Measurements from ENCODE around the gene TESPA1.

TESPA1 gene

DNA sequence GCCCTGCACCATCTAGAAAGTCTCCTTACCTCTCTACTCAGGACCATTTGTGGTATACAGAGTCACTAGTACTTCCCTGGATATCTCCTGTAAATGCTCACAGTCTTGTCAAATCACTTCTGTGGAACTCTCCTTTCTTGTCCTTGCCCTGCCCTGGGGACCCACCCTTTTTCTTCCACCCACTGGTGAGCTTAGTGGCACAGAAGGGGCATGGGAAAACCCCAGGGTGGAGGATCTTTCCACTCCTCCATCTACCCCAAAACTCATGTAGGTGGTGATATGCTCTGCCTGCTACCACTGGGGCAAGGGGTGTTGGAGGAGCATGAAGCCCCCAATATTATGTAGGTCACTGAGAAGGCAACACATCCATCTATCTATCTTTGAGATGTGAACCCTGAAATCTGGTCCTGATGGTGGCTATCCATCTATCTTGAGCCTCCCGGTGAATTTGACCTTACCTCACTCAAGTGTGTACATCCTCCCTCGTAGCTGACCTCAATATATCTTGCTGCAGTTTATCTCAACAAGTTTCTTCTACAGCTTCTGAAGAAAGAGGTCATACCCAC lies 943 bp downstream of the TESPA1 start:
- peak; percentile 57 for DNase-seq

DNA sequence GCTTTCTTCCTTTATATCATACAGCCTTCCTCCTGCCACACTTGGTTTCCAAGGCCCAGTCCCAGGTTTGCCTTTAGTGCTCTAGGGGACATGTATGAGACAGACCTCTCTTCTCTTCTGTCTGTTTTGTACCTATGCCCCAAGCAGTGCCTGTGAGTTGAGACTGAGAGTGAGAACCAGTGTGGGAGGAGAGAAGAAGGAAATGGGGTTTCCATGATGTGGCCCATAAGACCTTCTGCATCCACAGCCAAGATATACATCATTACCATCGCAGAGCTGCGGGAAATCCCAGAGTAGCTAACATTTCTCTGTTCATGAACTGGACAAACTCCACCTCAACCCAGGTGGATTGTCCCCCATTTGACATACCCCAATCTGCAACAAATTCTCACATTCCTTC lies 2.8 kb downstream of the TESPA1 start:
- DNase-seq, result peak; percentile 69

DNA sequence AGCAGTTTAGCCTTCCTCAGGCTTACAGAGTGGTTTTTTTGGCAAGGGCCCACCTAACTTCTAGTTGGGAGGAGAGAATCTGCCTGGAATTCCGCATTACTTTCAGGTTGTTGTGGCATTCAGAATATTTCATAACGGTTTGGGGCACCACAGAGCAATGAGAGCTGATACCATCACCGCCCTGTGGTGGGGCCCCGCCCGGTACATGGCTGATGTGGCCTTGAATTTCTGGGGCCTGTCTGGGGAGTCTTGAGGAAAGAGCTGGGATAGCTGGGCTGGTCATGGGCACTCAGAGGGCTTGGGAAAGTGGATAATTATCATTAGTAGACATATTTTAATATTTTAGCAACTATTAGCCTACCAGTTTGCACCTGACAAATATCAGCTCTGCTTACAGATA lies 4.2 kb downstream of the TESPA1 start:
- DNase-seq, result peak; percentile 48

DNA sequence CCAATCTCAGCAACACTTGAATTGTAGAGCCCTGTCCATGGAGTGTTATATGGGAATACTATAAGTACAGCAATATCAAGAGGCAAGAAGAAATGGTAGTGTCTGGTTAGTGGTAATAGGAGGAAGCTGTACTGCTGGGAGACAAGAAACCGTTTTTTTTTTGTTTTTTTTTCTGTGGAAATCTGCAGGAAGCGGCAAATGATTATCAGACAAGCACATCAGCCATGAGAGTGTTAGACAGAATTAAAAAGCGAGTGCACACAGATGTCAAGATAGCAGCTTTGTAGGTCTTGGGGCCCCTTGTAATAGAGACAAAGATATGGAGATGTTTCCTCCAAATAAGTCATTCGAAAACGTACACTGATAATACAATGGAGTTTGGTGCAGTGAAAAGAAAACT lies 6.7 kb downstream of the TESPA1 start:
- DNase-seq, result no peak

DNA sequence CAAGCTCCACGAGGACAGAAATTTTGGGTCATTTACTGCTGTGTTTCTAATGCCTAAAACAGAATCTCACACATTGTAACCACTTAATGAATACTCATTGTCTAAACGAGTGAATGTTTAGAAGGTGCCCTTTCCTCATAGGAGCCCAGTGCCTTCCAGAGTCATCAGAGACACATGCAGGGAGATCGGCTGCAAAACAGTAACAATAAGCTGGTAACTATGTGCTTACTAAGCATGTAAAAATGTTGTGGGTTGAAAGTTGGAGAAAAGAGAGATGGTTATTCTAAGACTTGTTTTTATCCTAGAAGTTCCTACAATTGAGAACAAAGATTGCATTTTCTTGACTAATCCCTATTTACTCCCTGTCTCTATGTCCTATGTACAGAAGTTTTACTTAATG lies 7.4 kb downstream of the TESPA1 start:
- DNase-seq, result no peak

DNA sequence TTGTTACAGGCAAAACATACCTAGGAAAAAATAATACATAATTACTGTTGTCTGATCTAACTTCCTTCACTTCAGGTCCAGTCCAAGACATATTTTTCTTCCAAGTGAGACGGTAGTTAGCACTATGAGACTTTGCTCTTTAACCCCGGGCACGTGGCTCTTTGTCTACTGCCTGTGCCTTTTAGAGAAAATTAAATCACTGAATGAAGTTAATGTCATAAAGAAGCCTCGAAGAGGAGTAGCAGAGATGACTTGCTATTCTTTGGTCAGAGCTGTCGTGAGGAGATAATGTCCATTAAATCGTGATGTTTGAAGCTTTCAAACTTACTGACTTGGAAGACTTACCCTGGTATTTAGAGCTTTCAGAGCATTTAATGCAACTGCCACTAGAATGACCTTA lies 8.7 kb downstream of the TESPA1 start:
- DNase-seq, result no peak

DNA sequence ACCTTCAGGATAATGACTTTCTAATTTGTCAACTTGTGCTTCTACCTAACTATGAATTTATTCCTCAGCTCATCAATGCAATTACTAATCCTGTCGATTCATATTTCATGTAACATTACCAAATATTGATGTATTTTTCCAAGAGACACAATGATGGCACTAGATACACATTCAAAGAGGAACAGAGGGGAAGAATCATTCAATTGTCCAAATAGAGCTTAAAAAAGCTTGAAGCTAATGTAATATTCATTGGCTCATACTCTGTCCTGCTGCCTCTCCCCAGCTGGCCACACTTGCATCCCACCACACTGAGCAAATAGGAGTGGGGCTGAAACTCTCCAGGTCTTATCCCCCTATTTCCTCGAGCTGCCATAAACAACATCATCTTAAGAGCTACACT lies 9.3 kb downstream of the TESPA1 start:
- DNase-seq, result no peak

DNA sequence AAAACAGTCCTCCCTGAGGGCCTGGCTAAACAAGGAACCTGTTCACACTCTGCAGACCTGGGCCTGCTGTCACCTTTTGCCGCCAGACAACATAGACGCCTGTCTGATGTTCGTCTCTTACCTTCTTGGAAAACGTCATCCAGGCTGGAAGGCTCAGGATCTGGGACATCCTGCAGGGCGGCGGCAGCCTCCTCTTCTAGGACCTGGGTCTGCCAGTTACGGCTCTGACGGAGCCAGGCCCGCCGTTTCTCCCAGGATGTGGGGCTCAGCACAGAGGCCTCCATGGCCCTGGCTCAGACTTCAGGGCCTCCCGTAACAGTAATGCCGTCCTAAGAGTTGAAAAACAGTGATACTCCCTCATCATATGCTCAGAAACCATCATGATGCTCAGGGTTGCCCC lies 10.3 kb downstream of the TESPA1 start:
- DNase-seq, result no peak

DNA sequence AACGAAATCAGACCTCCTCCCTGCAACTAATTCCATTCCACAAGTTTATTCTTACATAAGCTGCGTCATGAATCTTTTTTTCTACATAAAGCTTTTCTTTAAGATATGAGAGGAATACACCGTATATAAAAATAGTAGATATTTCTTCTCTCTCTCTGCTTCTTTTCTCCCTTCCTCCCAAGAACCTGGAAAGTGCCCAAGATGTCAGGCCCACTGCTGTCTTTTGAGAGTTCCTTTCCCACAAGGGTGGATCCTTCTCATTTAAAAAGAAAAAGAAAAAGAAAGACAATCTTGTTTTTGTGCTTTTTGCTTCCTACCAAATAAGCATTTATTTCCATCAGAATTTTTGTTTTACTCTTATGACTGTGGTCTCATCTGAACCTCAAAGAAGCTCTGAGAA lies 11.0 kb downstream of the TESPA1 start:
- DNase-seq, result no peak

DNA sequence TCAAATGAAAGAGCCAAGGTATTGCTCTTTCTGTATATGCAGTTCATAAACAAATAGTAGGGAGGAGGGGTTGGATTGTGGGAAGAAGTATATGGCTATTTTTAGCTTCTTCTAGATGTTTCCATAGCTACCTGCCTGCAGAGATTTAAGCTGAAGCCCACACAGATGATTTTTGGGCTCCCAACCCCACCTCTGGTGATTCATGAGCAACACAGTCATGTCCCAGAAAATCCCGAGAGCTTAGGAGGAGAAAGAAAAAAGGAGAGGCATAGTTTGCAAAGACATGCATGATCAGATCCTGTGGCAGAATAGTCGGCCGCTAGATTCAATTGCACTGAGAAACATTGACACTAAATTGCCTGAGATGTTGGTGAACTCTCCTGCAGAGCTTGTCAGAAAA lies 13.8 kb downstream of the TESPA1 start:
- no peak for DNase-seq

DNA sequence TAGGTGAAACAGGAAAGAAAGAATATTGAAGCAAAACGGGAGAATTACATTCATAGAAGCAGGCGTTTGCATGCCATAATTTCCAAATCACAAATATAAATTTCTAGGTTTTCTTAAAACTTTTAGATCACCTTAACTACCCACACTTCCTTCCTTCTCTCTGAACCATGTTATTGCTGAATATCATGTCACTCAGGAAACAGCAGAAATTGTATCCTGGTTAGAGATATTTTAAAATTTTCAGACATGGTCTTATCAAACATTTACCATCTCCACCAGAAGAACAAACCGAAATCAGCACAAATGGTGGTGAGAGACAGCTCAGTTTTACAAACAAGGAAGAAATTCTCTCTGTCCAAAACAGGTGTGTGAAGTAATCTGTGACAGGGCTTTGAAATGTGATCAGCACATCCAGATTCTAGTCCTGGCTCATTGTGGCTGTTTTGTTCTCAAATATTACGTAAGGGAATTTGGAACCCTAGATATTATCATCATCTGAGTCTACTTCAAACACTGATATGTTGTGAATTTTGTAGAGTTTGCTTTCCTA lies 16.3 kb downstream of the TESPA1 start:
- no peak for DNase-seq

DNA sequence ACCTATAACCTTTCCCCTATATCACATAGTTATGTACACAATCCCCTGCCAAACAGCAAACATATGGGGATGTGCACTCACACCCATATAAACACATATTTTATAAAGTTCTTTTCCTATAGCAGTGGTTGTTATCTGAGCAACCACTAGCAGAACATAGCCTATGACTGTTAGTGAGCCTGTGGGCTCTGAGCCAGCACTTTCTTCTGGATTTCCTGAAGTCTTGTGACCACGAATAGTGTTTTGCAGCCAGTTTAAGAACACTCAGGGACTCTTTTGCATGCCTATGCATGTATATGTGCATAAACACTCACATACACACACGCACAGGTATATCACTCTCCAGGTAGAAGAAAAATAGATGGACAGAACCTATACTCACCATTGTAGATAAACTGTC lies 17.1 kb downstream of the TESPA1 start:
- DNase-seq, result no peak

DNA sequence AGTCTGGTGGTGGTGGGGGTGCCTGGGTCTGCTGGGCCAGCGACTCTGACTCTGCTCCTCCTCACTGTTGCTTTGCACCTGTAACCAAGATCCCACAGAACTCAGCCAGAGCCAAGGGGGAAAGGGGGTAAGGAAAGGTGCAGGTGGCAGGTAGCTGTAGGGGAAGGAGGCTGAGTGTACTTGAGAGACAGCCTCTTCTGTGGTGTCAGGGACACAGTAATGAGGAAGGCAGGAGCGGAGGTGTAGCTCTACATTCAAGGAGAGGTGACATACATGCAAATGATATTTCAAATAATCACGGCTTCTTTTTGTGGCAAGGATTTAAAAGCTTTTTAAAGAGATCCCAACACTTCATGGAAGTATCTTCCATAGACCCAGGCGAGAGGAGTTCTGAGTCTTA lies 23.4 kb downstream of the TESPA1 start:
- no peak for DNase-seq

DNA sequence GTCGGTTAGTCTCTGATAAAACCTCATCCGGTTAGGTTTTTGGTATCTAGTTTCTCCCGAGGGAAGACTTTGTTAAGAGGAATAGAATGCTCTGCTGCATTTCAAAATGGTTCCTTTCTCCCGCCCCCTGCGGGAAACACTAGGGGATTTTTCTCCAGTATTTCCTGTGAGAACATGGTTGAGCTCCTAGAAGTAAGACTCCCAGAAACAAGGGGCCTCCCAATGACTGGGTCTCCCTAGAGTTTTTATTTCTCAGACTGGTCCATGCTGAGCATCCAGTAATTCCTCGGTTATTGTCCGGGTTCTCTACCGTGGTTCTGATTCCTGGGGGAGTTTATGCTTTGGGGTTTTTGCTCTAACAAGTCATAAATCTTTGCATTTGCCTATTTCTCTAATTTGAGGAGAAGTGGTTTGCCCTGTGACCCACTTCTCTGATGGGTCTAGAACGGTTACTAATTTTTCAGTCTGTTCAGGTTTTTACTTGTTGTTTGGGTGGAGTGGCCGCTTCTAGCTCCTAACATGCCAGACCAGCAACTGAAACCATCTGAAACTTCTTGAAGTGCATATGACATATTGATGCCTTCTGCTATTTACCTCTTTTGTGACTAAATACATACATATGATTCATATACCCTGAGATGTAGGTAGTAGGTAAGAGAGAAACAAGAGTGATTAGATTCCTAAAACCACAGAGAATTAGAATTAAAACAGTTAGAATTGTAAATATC lies 25.1 kb downstream of the TESPA1 start:
- DNase-seq, result no peak

DNA sequence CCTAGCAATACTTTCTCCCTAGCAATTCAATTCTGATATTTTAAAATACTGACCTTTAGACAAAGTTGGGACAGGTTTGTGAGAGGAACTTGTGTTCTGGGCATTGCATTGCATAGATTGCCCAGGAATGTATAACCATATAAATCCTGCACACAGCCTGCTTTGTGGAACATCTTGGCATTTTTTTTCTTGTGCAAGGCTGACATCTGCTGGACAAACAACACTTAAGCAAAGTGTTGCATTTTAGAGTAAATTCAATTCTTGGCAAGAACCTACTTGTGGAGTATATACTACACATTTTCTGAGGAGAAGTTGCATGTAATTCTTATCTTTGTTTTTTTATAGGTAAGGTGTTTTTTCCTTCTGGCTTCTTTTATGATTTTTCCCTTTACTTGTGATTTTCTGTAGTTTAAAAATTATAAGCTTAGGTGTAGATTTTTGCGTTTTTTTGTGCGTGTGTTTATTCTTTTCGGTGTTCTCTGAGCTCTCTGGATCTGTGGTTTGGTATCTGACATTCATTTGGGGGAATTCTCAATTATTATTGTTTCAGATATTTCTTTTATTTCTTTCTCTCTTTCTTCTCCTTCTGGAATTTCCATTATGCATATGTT lies 26.4 kb downstream of the TESPA1 start:
- peak; percentile 71 for DNase-seq

DNA sequence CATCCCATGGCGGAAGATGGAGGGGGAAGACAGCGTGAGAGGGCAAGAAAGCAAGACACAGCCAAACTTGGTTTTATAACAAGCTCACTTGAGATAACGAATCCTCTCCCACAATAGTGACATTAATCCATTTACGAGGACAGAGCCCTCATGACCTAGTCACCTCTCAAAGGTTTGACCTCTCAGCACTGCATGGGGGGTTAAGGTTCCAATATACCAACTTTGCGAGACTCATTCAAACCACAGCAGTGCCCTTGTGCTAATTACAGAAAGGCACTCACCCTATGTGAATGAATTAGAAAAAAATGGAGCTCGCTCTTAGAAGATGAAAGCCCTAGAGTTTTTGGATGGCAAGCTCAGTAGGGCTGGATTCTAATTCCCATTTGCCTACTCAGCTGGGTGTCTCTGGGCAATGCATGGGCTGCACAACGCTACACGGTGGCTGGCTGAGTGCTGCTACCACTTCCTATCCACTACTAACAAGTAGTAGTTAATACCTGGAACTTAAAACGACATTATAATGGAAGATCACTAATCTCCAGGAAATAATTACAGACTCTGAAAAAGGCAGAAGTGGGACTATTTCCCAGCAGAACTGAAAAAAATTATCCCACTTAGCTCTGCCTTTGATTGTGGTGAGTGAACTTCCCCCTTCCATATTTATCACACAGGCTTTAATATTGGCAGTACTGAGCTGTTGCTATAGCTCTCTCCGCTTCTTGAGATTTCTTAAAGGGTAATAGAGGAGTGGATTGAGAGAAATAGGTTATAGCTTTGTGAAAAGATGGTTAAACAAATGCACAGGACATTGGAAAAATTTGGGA lies 27.5 kb downstream of the TESPA1 start:
- no peak for DNase-seq

DNA sequence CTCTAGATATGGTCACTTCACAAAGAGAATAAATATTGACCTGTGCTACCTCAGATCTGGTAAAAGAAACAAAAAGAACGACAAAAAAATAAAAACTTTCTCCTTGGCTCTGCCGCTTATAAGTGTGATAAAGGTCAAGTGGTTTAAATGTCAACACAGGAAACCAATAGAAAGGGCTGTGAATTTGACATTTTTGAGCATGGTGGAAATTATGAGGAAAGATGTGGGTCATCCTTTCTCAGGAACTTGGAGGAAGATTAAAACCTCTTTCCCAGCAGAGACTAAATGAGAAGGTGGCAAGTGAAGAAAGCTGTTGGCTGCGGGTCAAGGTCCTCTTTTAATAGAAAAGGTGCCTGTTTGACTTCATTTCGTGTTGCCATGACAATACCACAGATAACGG lies 28.2 kb downstream of the TESPA1 start:
- DNase-seq, result no peak

DNA sequence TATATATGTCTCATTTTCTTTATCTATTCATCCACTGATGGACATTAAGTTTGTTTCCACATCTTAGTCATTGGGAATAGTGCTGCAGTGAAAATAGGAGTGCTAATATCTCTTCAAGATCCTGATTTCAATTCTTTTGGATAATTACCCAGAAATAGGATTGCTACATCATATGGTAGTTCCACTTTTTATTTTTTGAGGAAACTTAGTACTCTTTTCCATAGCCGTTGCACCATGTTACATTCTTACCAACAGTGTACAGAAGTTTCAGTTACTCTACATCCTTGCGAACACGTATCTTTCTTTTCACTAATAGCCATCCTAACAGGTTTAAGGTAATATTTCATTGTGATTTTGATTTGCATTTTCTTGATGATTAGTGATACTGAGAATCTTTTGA lies 29.8 kb downstream of the TESPA1 start:
- no peak for DNase-seq

DNA sequence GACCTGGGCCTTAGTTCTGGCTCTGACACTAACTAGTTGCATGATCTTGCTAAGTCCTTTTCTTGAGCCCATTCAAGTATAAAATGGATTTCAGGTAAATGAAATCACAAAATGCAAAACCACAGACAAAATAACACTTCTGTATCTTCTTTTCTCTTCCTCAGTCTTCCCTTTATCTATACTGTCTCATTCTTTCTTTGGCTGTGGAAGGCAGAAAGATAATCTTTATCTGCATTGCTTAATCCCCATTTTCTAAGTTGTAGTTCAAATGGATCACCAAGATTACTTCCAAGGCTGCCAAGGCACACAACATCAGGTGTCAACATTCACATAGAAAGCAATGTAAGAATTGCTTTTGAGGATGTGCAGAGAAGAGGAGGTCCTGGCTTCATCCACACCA lies 30.3 kb downstream of the TESPA1 start:
- no peak for DNase-seq

DNA sequence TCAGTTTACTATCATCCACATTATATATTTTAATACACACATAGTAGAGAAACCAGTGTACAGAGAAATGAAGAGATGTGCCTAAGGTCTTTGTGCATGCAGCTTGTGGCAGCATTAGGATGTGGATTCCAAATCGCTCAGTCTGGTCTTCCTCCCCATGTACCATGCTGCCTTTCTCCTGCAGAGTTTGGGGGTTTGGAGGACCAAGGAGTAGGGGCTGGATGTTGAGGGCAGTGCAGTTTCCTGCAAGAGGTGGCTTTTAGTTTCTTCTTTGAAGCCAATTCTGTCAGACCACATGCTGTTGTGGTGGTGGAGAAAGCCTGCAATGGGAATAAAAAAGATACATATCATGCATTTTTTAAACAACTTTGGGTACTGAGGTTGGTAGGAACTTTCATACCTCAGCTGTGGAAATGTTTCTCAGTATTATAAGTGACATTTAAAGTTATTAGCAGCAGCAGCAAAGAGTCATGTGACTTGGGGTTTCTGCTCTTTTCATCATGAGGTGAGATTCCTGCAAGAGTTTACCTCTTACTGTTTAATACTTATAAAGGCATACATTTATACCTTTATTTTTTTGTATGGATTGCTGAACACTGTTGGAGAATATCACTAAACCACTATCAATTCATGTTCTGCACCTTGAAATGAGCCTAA lies 34.4 kb downstream of the TESPA1 start:
- no peak for DNase-seq

DNA sequence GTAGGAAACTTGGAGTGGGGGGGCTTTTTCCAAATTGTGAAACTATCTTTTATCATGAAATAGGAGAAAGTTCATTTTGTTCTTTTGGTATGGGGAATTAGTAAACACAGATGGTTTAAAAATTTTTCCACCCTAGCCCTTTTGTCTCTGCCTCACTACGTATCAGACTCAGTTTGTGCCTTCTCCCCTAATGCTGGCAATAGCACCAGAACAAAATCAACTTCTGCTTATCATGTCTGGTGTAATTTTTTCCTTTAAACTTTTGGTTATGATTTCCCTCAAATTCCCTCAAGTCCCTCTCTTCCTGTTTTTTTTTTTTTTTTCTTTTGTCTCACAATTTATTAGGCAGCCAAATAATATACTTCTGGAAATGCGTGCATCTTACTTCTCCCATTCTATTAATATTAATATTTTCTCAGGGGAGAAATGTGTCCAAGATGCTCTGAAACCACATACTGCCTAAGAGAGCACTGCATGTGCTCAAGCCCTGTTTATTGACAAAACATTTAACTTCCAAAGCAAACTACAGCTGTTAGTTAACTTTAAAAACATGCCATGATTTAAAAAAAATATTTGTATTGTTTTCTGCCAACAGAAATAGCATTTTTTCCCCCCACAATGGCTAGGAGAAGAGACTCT lies 35.4 kb downstream of the TESPA1 start:
- no peak for DNase-seq

DNA sequence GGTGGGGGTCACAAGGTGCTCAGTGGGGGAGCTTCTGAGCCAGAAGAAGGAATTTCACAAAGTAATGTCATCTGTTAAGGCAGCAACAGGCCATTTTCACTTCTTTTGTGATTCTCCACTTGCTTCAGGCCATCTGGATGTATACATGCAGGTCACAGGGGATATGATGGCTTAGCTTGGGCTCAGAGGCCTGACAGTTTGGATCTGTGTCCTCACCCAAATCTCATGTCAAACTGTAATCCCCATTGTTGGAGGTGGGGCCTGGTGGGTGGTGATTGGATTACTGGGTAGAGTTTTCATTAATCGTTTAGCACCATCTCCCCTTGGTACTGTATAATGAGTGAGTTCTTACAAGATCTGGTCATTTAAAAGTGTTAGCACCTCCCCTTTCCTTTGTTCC lies 36.4 kb downstream of the TESPA1 start:
- DNase-seq, result no peak

DNA sequence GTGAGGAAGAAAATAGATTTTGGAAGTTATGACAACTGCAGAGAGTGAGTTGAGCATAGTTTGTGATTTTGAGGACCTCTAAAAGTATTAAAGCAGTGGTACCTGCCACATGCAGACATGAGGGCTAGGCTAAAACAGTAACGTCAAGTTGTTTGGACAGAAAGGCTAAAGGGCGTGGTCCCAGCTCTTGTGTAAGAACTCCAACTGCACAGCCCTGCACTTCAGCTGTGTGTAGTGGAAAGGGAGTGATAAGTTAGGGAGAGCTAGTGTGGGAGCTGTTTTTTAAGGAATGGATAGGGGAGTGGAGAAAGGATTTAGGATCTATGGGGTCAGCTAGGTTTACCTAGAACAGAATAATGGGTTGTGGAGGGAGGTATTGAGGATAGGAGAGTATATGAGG lies 39.5 kb downstream of the TESPA1 start:
- no peak for DNase-seq

All from stimulated activated CD4-positive, alpha-beta T cell treated with anti-CD3 and anti-CD28 coated beads, Interleukin-4, amount 100 ng/mL, for 24 hours (primary cell).